GM12878 (cell line): ENCODE measurements around the gene FANK1. TPM values are rescaled to one million over a fixed set of nuclear protein-coding genes. Genes with fewer than 3 reads are reported as not detected.
"Not testable (repeated sequence)": the region's sequence is repeated elsewhere in the genome, so short reads cannot be mapped to it uniquely, and the experiment has no call there.

Source experiments
- ATAC-seq: fragments of 200-7000 bp; cut with Tn5 transposase; 3 replicates; pipeline ENCODE4 v1.9.1; 2020; ENCODE audit warnings: mild to moderate bottlenecking, moderate library complexity
- BruUV-seq: library from RNA; stranded (reverse); fragments of 400-500 nt; replicated peaks from 2 replicates; lab custom pipeline; 2021; lab: Mats Ljungman, UMichigan
- CTCF ChIA-PET: fragments of 300-600 bp; sonication (Branson Sonifier 250); formaldehyde crosslinking; extraction: SDS; loops from one replicate; lab custom pipeline; 2021; ENCODE audit warnings: inconsistent platforms; lab: Yijun Ruan, JAX
- POLR2A ChIA-PET: fragments of 350-600 bp; formaldehyde crosslinking; extraction: SDS; loops from one replicate; lab custom pipeline; 2021; ENCODE audit warnings: inconsistent platforms; lab: Charles Lee
- RAD21 ChIA-PET: fragments of 300-600 bp; sonication (Branson Sonifier 250); formaldehyde crosslinking; loops from one replicate; lab custom pipeline; 2023; ENCODE audit warnings: antibody characterized with exemption; ENCODE audit not compliant: unreplicated experiment; lab: Charles Lee
- SMC1A ChIA-PET: fragments of 300-600 bp; sonication (Branson Sonifier 250); formaldehyde crosslinking; loops from one replicate; lab custom pipeline; 2023; ENCODE audit not compliant: unreplicated experiment, uncharacterized antibody; lab: Charles Lee
- DNase-seq: peaks from one replicate; pipeline ENCODE4 v3.0.0-alpha.2; 2011; ENCODE audit warnings: low read depth, low spot score
- FAIRE-seq: peaks from 3 replicates; lab custom pipeline; 2011; peaks lifted over from hg19 to GRCh38; lab: Jason Lieb, UNC
- H2AFZ ChIP-seq: 2 replicates; pipeline ENCODE4 v1.6.0; 2011; ENCODE audit warnings: low read depth, low read length, control low read depth; ENCODE audit not compliant: control insufficient read depth
- H3K27ac ChIP-seq: 2 replicates; pipeline ENCODE4 v1.5.1; 2011; ENCODE audit warnings: control low read depth; ENCODE audit not compliant: control insufficient read depth, insufficient read depth
- H3K27me3 ChIP-seq, 2 experiments: replicated peaks in 1 of 2; 2 replicates each; pipeline versions ENCODE4 v1.6.0 to v1.6.1; 2011; ENCODE audit warnings: low read length in 1 of 2; ENCODE audit not compliant: control insufficient read depth in 2 of 2, insufficient read depth in 2 of 2
- H3K36me3 ChIP-seq, 2 experiments: 2 replicates each; pipeline ENCODE4 v1.5.1; 2011; ENCODE audit warnings: low read length in 1 of 2; ENCODE audit not compliant: control insufficient read depth in 2 of 2, insufficient read depth in 2 of 2
- H3K4me1 ChIP-seq: 2 replicates; pipeline ENCODE4 v1.6.1; 2011; ENCODE audit warnings: mild to moderate bottlenecking, low read length, moderate library complexity, mixed read lengths; ENCODE audit not compliant: control insufficient read depth, insufficient read depth
- H3K4me2 ChIP-seq: 2 replicates; pipeline ENCODE4 v1.6.0; 2011; ENCODE audit warnings: control low read depth; ENCODE audit not compliant: control insufficient read depth, insufficient read depth
- H3K4me3 ChIP-seq: fragments of 200-600 bp; sonication (generic); 2 replicates; pipeline ENCODE4 v1.5.1; 2016
- H3K79me2 ChIP-seq: 2 replicates; pipeline ENCODE4 v1.6.0; 2011; ENCODE audit warnings: low read length; ENCODE audit not compliant: control insufficient read depth, insufficient read depth
- H3K9ac ChIP-seq: 2 replicates; pipeline ENCODE4 v1.8.0; 2011; ENCODE audit warnings: low read length, control low read depth, mixed read lengths; ENCODE audit not compliant: control insufficient read depth, insufficient read depth
- H3K9me3 ChIP-seq: replicated peaks from 3 replicates; pipeline ENCODE4 v1.5.1; 2011; ENCODE audit warnings: mild to moderate bottlenecking, low read length; ENCODE audit not compliant: control insufficient read depth, insufficient read depth
- H4K20me1 ChIP-seq: 2 replicates; pipeline ENCODE4 v1.6.0; 2011; ENCODE audit not compliant: control insufficient read depth, insufficient read depth
- WGBS: methylation state at CpG from one replicate; pipeline ENCODE4 v1.1.6; 2016; ENCODE audit warnings: low lambda C conversion rate; ENCODE audit not compliant: insufficient replicate concordance, insufficient coverage; ENCODE audit errors: missing lambda C conversion rate; 5-methylcytosine and 5-hydroxymethylcytosine counted together
- in situ Hi-C: fragments of 300-500 bp; cut with MboI; formaldehyde crosslinking; loops from 9 replicates; pipeline ENCODE4 v1.14.3; 2018; ENCODE audit warnings: mixed read lengths
- intact Hi-C: fragments of 100-400 bp; cut with micrococcal nuclease; formaldehyde crosslinking; loops from one replicate; pipeline ENCODE4 v1.14.2; 2022; ENCODE audit not compliant: unreplicated experiment
- polyA plus RNA-seq, 11 experiments: library from polyadenylated mRNA; depleted of rRNA in 4 of 11; unstranded in 6 of 11; stranded (reverse) in 5 of 11; fragments of >200 nt; fragmentation: Nextera tagmentation in 4 of 11; fragmentation: Illumina TruSeq in 1 of 11; extraction: Ambion mirVana in 4 of 11; extraction: Trizol in 1 of 11; gene quantifications; 1 replicate in 1 of 11; 2 replicates in 10 of 11; pipeline versions ENCODE4 v1.2.1 to v1.2.3, GENCODE V29; 2011 to 2016; ENCODE audit warnings: inconsistent platforms in 2 of 11, missing spikeins in 2 of 11, low read depth in 1 of 11
- total RNA-seq, 4 experiments: library from RNA; depleted of rRNA in 3 of 4; stranded (reverse); fragments of >200 nt in 3 of 4; fragmentation: Illumina TruSeq in 1 of 4; extraction: Trizol in 1 of 4; gene quantifications; 2 replicates each; pipeline versions ENCODE4 v1.2.1 to v1.2.3, GENCODE V29; 2013 to 2021

The FANK1 gene
- total and polyA plus RNA-seq, 10 of the 15 experiments (the other 5 are each of a cell fraction or from before 2014, with no cell fraction given), result 0.07 to 0.16 (median 0.13) TPM; not detected in 6

DNA sequence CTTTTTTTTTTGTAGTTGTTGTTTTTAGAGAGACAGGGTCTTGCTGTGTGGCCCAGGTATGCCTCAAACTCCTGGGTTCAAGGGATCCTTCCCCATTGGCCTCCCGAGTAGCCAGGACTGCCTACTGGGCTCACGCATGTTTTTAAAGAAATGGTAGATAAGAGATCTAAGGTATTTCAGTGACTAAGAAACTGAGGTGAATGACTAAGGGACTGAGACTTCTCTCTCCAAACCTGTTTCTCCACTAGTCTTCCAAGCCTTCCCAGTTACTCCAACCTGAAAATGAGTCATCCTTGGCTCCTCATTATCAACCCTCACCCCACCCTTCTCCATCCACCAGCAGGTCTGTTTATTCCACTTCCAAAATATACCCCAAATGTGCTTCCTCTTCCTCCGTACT lies 4.6 kb downstream of the FANK1 start:
- not testable (repeated sequence) for H3K4me2 ChIP-seq

DNA sequence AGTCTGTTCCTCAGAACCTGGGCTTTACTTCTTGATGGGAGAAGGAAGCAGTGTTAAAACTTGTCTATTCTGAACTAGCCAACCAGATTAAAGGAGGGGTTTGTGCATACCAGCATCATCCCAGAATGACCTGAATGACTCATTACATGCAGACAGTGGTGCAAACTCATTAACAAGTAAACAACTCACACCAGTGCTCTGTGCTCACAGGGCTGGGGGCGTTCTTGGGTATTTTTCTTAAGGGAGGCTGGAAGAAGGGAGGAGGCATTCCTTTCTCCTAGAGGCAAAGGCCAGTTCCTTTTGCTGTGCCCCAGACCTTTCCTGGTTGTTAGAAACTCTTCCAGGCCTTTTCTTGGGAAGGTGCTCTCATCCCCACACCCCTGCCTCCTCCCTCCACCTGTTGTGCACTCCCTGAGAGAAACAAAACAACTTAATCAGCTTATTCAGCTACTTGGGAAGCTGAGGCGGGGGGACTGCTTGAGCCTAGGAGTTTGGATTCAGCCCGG lies 6.8 kb downstream of the FANK1 start:
- H3K9me3 ChIP-seq, H3K4me1 ChIP-seq, BruUV-seq, CTCF ChIA-PET, H2AFZ ChIP-seq, H4K20me1 ChIP-seq, H3K36me3 ChIP-seq, H3K27me3 ChIP-seq, H3K27ac ChIP-seq, H3K79me2 ChIP-seq, FAIRE-seq, H3K4me3 ChIP-seq, POLR2A ChIA-PET, ATAC-seq, H3K9ac ChIP-seq, RAD21 ChIA-PET, intact Hi-C loops, SMC1A ChIA-PET, H3K4me2 ChIP-seq, DNase-seq, in situ Hi-C loops: not testable (repeated sequence)
- 28% methylated on average over 3 of the region's 3 CpGs for WGBS

More for the DNA sequence above, 4.6 kb downstream of the FANK1 start:
- ATAC-seq, H3K79me2 ChIP-seq, DNase-seq, H3K27me3 ChIP-seq, H3K36me3 ChIP-seq, H3K27ac ChIP-seq, CTCF ChIA-PET, BruUV-seq, H3K4me3 ChIP-seq, RAD21 ChIA-PET, SMC1A ChIA-PET, in situ Hi-C loops, H3K9me3 ChIP-seq, H3K9ac ChIP-seq, H2AFZ ChIP-seq, intact Hi-C loops, POLR2A ChIA-PET, H3K4me1 ChIP-seq, FAIRE-seq, H4K20me1 ChIP-seq: not testable (repeated sequence)
- 41% methylated on average over 3 of the region's 3 CpGs for WGBS

DNA sequence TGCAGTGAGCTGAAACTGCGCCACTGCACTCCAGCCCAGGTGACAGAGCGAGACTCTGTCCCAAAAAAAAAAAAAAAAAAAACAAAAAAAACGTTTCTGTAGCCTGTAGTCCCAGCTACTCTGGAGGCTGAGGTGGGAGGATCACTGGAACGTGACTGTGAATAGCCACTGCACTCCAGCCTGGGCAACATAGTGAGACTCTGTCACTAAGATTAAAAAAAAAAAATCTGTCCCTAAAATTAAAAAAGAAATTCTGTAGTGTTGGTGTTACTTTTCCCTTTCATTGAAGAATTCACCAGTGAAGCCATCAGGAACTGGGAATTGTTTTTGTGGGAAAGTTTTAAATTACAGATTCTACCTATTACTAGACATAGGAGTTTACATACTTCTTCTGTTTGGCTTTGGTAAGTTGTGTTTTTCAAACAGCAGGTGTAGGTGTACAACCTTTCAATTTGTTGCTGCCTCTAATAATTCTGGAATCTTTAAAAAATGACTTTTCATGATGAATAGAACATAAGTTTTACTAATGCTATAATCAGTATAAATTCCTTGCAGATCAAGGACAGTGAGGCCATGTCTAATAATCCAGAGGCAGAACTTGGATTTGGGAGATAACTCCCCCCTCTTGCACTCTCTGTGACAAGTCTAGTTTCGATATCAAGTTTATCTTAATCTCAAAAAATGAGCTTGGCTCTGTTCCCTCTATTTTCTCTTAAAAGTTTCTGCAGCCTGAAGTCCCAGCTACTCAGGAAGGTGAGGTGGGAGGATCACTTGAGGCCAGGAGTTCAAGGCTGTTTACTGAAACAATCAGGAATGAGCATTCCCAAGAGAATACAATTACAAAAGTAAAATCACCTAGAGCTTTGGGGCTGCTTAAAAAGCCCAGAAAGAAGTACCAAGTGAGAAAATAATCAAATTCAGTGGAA lies 9.0 kb downstream of the FANK1 start:
- 14% methylated on average over 3 of the region's 5 CpGs for WGBS

DNA sequence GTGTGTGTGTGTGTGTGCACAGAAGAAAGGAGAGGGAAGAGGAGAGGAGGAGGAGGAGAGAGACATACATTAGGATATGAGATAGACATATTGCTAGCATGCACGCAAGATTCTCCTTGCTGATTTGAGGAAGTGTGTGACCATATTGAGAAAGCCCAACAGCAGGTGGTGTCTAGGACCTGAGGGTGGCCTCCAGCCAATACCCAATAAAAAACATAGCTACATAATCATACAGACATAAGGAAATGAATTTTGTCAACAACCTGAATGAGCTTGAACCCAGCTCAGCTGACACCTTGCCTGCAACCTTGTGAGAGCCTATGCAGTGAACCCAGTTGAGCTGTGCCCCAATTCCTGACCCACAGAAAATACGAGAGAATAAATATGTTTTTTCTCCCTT lies 11.2 kb downstream of the FANK1 start:
- H2AFZ ChIP-seq, H3K27ac ChIP-seq, H3K4me3 ChIP-seq, H3K9ac ChIP-seq, H3K4me1 ChIP-seq, H3K27me3 ChIP-seq, in situ Hi-C loops, DNase-seq, H3K79me2 ChIP-seq, H3K4me2 ChIP-seq, SMC1A ChIA-PET, H3K9me3 ChIP-seq, FAIRE-seq, H4K20me1 ChIP-seq, H3K36me3 ChIP-seq, POLR2A ChIA-PET, RAD21 ChIA-PET, intact Hi-C loops, BruUV-seq, CTCF ChIA-PET, ATAC-seq: not testable (repeated sequence)
- 13% methylated on average over 2 of the region's 2 CpGs for WGBS

More for the DNA sequence above, 9.0 kb downstream of the FANK1 start:
- H3K27ac ChIP-seq, RAD21 ChIA-PET, H2AFZ ChIP-seq, H3K36me3 ChIP-seq, SMC1A ChIA-PET, DNase-seq, H3K79me2 ChIP-seq, POLR2A ChIA-PET, FAIRE-seq, in situ Hi-C loops, H3K4me3 ChIP-seq, BruUV-seq, H3K4me1 ChIP-seq, H3K4me2 ChIP-seq, H3K27me3 ChIP-seq, H3K9me3 ChIP-seq, intact Hi-C loops, ATAC-seq, H3K9ac ChIP-seq, H4K20me1 ChIP-seq: not testable (repeated sequence)
- CTCF ChIA-PET, result interaction anchor here (1.2 kb wide), 1 partner anchor 37 kb away, joined by 3 read pairs; no protein-coding TSS in a partner anchor
